Measurements from ENCODE around the gene FGD3.

The FGD3 gene

GRCh38 chr9:93077367-93077766, 130.0 kb downstream of the FGD3 start:
- no peak for DNase-seq (ENCODE audit: low spot score)

GRCh38 chr9:93077811-93078210, 130.5 kb downstream of the FGD3 start:
- no peak for DNase-seq (ENCODE audit: low spot score)

- no peak for DNase-seq (ENCODE audit: low spot score)
Measured at GRCh38 chr9:93079371-93079770, 132.0 kb downstream of the FGD3 start.

- no peak for DNase-seq (ENCODE audit: low spot score)
Measured at GRCh38 chr9:93080406-93080805, 133.1 kb downstream of the FGD3 start.

- no peak for DNase-seq (ENCODE audit: low spot score)
Measured at GRCh38 chr9:93081081-93081529, 133.8 kb downstream of the FGD3 start.

GRCh38 chr9:93081931-93082330, 134.6 kb downstream of the FGD3 start:
- DNase-seq (ENCODE audit: low spot score) = no peak

GRCh38 chr9:93082841-93083411, 135.6 kb downstream of the FGD3 start:
- no peak for DNase-seq (ENCODE audit: low spot score)

GRCh38 chr9:93083592-93084470, 136.5 kb downstream of the FGD3 start:
- no peak for DNase-seq (ENCODE audit: low spot score)

GRCh38 chr9:93084471-93084881, 137.2 kb downstream of the FGD3 start:
- no peak for DNase-seq (ENCODE audit: low spot score)

- no peak for DNase-seq (ENCODE audit: low spot score)
Measured at GRCh38 chr9:93085676-93086075, 138.4 kb downstream of the FGD3 start.
